MM.1S (cell line): ENCODE data around the gene CHRNA1.
A peak's percentile ranks its signal among the peaks of the same experiment; 100 is the strongest.

Source experiments
- DNase-seq: peaks from one replicate; pipeline ENCODE4 v3.0.0-alpha.2; 2015
- H2AFZ ChIP-seq: fragments of 300-600 bp; sonication (generic); 2 replicates; pipeline ENCODE4 v1.6.0; 2016; ENCODE audit warnings: antibody characterized with exemption, low read length
- H3F3A ChIP-seq: fragments of 300-600 bp; sonication (generic); 2 replicates; pipeline ENCODE4 v1.6.1; 2016; ENCODE audit warnings: mild to moderate bottlenecking, antibody characterized with exemption, low read length, moderate library complexity, mixed read lengths; ENCODE audit not compliant: insufficient read depth
- H3K27ac ChIP-seq: fragments of 300-600 bp; sonication (generic); 2 replicates; pipeline ENCODE4 v1.5.1; 2016; ENCODE audit warnings: mild to moderate bottlenecking, low read length
- H3K27me3 ChIP-seq: fragments of 300-600 bp; sonication (generic); replicated peaks from 2 replicates; pipeline ENCODE4 v1.6.0; 2016; ENCODE audit warnings: low read length; ENCODE audit not compliant: insufficient read depth
- H3K36me3 ChIP-seq: fragments of 300-600 bp; sonication (generic); replicated peaks from 2 replicates; pipeline ENCODE4 v1.6.1; 2016; ENCODE audit warnings: mild to moderate bottlenecking, low read length, mixed read lengths; ENCODE audit not compliant: insufficient read depth
- H3K4me1 ChIP-seq: fragments of 300-600 bp; sonication (generic); 2 replicates; pipeline ENCODE4 v1.6.1; 2016; ENCODE audit warnings: low read length, mixed read lengths
- H3K4me2 ChIP-seq: fragments of 300-600 bp; sonication (generic); 2 replicates; pipeline ENCODE4 v1.6.0; 2016; ENCODE audit warnings: low read depth, low read length
- H3K4me3 ChIP-seq: fragments of 300-600 bp; sonication (generic); 2 replicates; pipeline ENCODE4 v1.5.1; 2016; ENCODE audit warnings: low read length, mixed read lengths
- H3K79me2 ChIP-seq: fragments of 300-600 bp; sonication (generic); 2 replicates; pipeline ENCODE4 v1.6.1; 2016; ENCODE audit warnings: mixed run types, low read length, mixed read lengths
- H3K9ac ChIP-seq: fragments of 300-600 bp; sonication (generic); 2 replicates; pipeline ENCODE4 v1.6.1; 2016; ENCODE audit warnings: low read length, mixed read lengths
- H3K9me2 ChIP-seq: fragments of 300-600 bp; sonication (generic); replicated peaks from 2 replicates; pipeline ENCODE4 v1.6.1; 2016; ENCODE audit warnings: mild to moderate bottlenecking, low read length, mixed read lengths; ENCODE audit not compliant: insufficient read depth
- H3K9me3 ChIP-seq: fragments of 300-600 bp; sonication (generic); replicated peaks from 2 replicates; pipeline ENCODE4 v1.6.1; 2016; ENCODE audit warnings: mild to moderate bottlenecking, low read length, mixed read lengths; ENCODE audit not compliant: insufficient read depth
- H4K20me1 ChIP-seq: fragments of 300-600 bp; sonication (generic); 2 replicates; pipeline ENCODE4 v1.6.1; 2016; ENCODE audit warnings: mild to moderate bottlenecking, low read length, moderate library complexity, mixed read lengths; ENCODE audit not compliant: insufficient read depth
- CTCF ChIP-seq: fragments of 300-600 bp; sonication (generic); IDR thresholded peaks from 2 replicates; pipeline ENCODE4 v1.5.1; 2016; ENCODE audit warnings: antibody characterized with exemption, low read length, mixed read lengths
- EZH2 ChIP-seq: fragments of 300-600 bp; sonication (generic); optimal IDR thresholded peaks from 2 replicates; pipeline ENCODE3; 2017; ENCODE audit warnings: low read depth, mild to moderate bottlenecking, antibody characterized with exemption, low read length, mixed read lengths
- EZH2phosphoT487 ChIP-seq: fragments of 300-600 bp; sonication (generic); IDR thresholded peaks from 2 replicates; pipeline ENCODE4 v1.6.1; 2018; ENCODE audit warnings: antibody characterized with exemption, low read length

Gene CHRNA1

GRCh38 chr2:174771631-174772471 is 7.6 kb upstream of the CHRNA1 start:
- no peak overlapping the region for H3K27ac ChIP-seq
- no peaks in the 10 kb centered on the region for H4K20me1 ChIP-seq
- H3K9me2 ChIP-seq = no peaks in the 10 kb centered on the region
- no peaks in the 10 kb centered on the region for H3K36me3 ChIP-seq
- peak overlapping the region; percentile 69 for H2AFZ ChIP-seq
- peak; percentile 72 for DNase-seq
- no peaks in the 10 kb centered on the region for H3K4me1 ChIP-seq
- peak overlapping the region; percentile 41; the same call in 1 of the 2 replicates for H3K4me2 ChIP-seq
- H3K9me3 ChIP-seq = no peaks in the 10 kb centered on the region; the same call in 1 of the 2 replicates
- H3K9ac ChIP-seq = no peak overlapping the region
- TF ChIP-seq CTCF = peak; percentile 83
- no peak for TF ChIP-seq EZH2phosphoT487
- no peak for TF ChIP-seq EZH2
- H3F3A ChIP-seq = no peaks in the 10 kb centered on the region
- H3K79me2 ChIP-seq = no peaks in the 10 kb centered on the region
- H3K4me3 ChIP-seq = no peak overlapping the region
- no peaks in the 10 kb centered on the region for H3K27me3 ChIP-seq

- Histone ChIP-seq H2AFZ (no peak overlapping the region), H3K9me3 (no peaks in the 10 kb centered on the region; the same call in 1 of the 2 replicates), H3K27ac (no peak overlapping the region), H3F3A (no peaks in the 10 kb centered on the region), H3K27me3 (no peaks in the 10 kb centered on the region), H3K4me2 (no peak overlapping the region), H3K9ac (no peak overlapping the region), H3K4me1 (no peaks in the 10 kb centered on the region), H3K4me3 (no peak overlapping the region), H3K79me2 (no peaks in the 10 kb centered on the region), H3K9me2 (no peaks in the 10 kb centered on the region), H3K36me3 (no peaks in the 10 kb centered on the region), H4K20me1 (no peaks in the 10 kb centered on the region)
- TF ChIP-seq CTCF (no peak), EZH2 (no peak), EZH2phosphoT487 (no peak)
- DNase-seq = no peak
Observed at GRCh38 chr2:174771136-174771535, 6.9 kb upstream of the CHRNA1 start.

GRCh38 chr2:174768557-174768956 is 4.3 kb upstream of the CHRNA1 start:
- Histone ChIP-seq H3K4me2 (no peak overlapping the region), H3K9me2 (no peaks in the 10 kb centered on the region), H3K4me1 (peaks cover 17% of the 10 kb centered on the region), H3K9ac (no peak overlapping the region), H4K20me1 (no peaks in the 10 kb centered on the region), H3F3A (peaks cover 14% of the 10 kb centered on the region), H2AFZ (no peak overlapping the region), H3K27ac (no peak overlapping the region), H3K9me3 (no peaks in the 10 kb centered on the region; the same call in 1 of the 2 replicates), H3K79me2 (no peaks in the 10 kb centered on the region), H3K4me3 (no peak overlapping the region), H3K36me3 (no peaks in the 10 kb centered on the region), H3K27me3 (no peaks in the 10 kb centered on the region)
- TF ChIP-seq CTCF (no peak), EZH2phosphoT487 (no peak), EZH2 (no peak)
- no peak for DNase-seq
